HepG2 (cell line): ENCODE data around the gene NFKBIL1. TPM values are rescaled to one million over a fixed set of nuclear protein-coding genes. Genes with fewer than 3 reads are reported as not detected.

Experiments
- ATRX ChIP-seq: sonication (generic); formaldehyde crosslinking; IDR thresholded peaks from 2 replicates; pipeline ENCODE4 v1.4.0; 2020; ENCODE audit warnings: missing genetic modification reagents, borderline replicate concordance
- DDIT3 ChIP-seq: sonication (generic); formaldehyde crosslinking; IDR thresholded peaks from 2 replicates; pipeline ENCODE4 v1.4.0; 2020; ENCODE audit warnings: mild to moderate bottlenecking, missing genetic modification reagents
- FOXA3 ChIP-seq: IDR thresholded peaks from 2 replicates; pipeline ENCODE4 v1.6.1; 2016; ENCODE audit warnings: missing genetic modification reagents, missing compliant biosample characterization
- FOXK2 ChIP-seq: fragments of 450-650 bp; IDR thresholded peaks from 2 replicates; pipeline ENCODE4 v1.6.1; 2016
- GLMP ChIP-seq: sonication (generic); formaldehyde crosslinking; IDR thresholded peaks from 2 replicates; pipeline ENCODE4 v1.9.0; 2021; ENCODE audit warnings: missing genetic modification reagents, mild to moderate bottlenecking, borderline replicate concordance
- HMGA1 ChIP-seq: sonication (generic); formaldehyde crosslinking; conservative IDR thresholded peaks from 2 replicates; pipeline ENCODE4 v1.4.0; 2020; ENCODE audit warnings: missing genetic modification reagents
- MLX ChIP-seq: IDR thresholded peaks from 2 replicates; pipeline ENCODE4 v1.6.1; 2016
- PAWR ChIP-seq: sonication (generic); formaldehyde crosslinking; IDR thresholded peaks from 2 replicates; pipeline ENCODE4 v1.4.0; 2020; ENCODE audit warnings: missing genetic modification reagents, mild to moderate bottlenecking, borderline replicate concordance
- SNAI1 ChIP-seq: sonication (generic); formaldehyde crosslinking; IDR thresholded peaks from 2 replicates; pipeline ENCODE4 v1.5.0; 2020; ENCODE audit warnings: mild to moderate bottlenecking, missing genetic modification reagents, borderline replicate concordance
- TBP ChIP-seq: sonication (generic); formaldehyde crosslinking; IDR thresholded peaks from 2 replicates; pipeline ENCODE4 v1.5.0; 2020; ENCODE audit warnings: missing genetic modification reagents
- TFDP1 ChIP-seq: IDR thresholded peaks from 2 replicates; pipeline ENCODE4 v1.6.1; 2016; ENCODE audit warnings: missing compliant biosample characterization, missing genetic modification reagents, borderline replicate concordance
- ZBTB43 ChIP-seq: sonication (generic); formaldehyde crosslinking; conservative IDR thresholded peaks from 2 replicates; pipeline ENCODE4 v1.4.0; 2020; ENCODE audit warnings: missing genetic modification reagents
- ZBTB49 ChIP-seq: sonication (generic); formaldehyde crosslinking; IDR thresholded peaks from 2 replicates; pipeline ENCODE4 v1.4.0; 2020; ENCODE audit warnings: missing genetic modification reagents, borderline replicate concordance
- ZC3H13 ChIP-seq: sonication (generic); formaldehyde crosslinking; IDR thresholded peaks from 2 replicates; pipeline ENCODE4 v1.8.1; 2023; ENCODE audit warnings: mild to moderate bottlenecking, missing genetic modification reagents, moderate library complexity
- ZKSCAN1 ChIP-seq: fragments of 150-350 bp; IDR thresholded peaks from 2 replicates; pipeline ENCODE4 v1.6.1; 2014; ENCODE audit warnings: low read length
- ZNF18 ChIP-seq: sonication (generic); formaldehyde crosslinking; IDR thresholded peaks from 2 replicates; pipeline ENCODE4 v1.8.0; 2022; ENCODE audit warnings: mild to moderate bottlenecking, missing genetic modification reagents; ENCODE audit not compliant: insufficient replicate concordance
- ZNF337 ChIP-seq: sonication (generic); formaldehyde crosslinking; IDR thresholded peaks from 2 replicates; pipeline ENCODE4 v1.5.1; 2020; ENCODE audit warnings: missing genetic modification reagents, low read depth, mild to moderate bottlenecking, borderline replicate concordance
- ZNF761 ChIP-seq: sonication (generic); formaldehyde crosslinking; conservative IDR thresholded peaks from 2 replicates; pipeline ENCODE4 v1.4.0; 2020; ENCODE audit warnings: mild to moderate bottlenecking, missing genetic modification reagents
- ZNF775 ChIP-seq: sonication (generic); formaldehyde crosslinking; IDR thresholded peaks from 2 replicates; pipeline ENCODE4 v1.4.0; 2020; ENCODE audit warnings: missing genetic modification reagents, mild to moderate bottlenecking, moderate library complexity, borderline replicate concordance
- ZSCAN22 ChIP-seq: sonication (generic); formaldehyde crosslinking; IDR thresholded peaks from 2 replicates; pipeline ENCODE4 v1.4.0; 2020; ENCODE audit warnings: mild to moderate bottlenecking, missing genetic modification reagents
- polyA plus RNA-seq, 8 experiments: library from polyadenylated mRNA; depleted of rRNA in 3 of 8; stranded (reverse) in 7 of 8; unstranded in 1 of 8; fragments of >200 nt; fragmentation: Illumina TruSeq in 4 of 8; extraction: Trizol in 4 of 8; gene quantifications; 2 replicates each; pipeline versions ENCODE4 v1.2.1 to v1.2.3, GENCODE V29; 2011 to 2016; ENCODE audit warnings: low read depth in 4 of 8, missing spikeins in 1 of 8, mixed read lengths in 1 of 8; ENCODE audit not compliant: insufficient read depth in 1 of 8
- total RNA-seq, 5 experiments: library from RNA; depleted of rRNA; stranded (reverse); fragments of >200 nt; fragmentation: Illumina TruSeq; extraction: Trizol; gene quantifications; 2 replicates each; pipeline ENCODE4 v1.2.3, GENCODE V29; 2016; ENCODE audit warnings: low read depth in 1 of 5

NFKBIL1 gene
- total and polyA plus RNA-seq, 2 of the 13 experiments (the other 11 are each of a cell fraction or from before 2014, with no cell fraction given): 9.7 to 19.5 TPM

GRCh38 chr6:31541658-31542521 lies 5.5 kb upstream of the NFKBIL1 start, which contains the start of gene DDX39B (continued):
- TF ChIP-seq PAWR (0 out of 2 replicates have a peak, but pooled peaks have one; percentile 48), HMGA1 (no peak), ZNF18 (CRISPR knock-in tag) (peak; percentile 84), GLMP (CRISPR knock-in tag) (no peak), ZNF761 (no peak), ZSCAN22 (CRISPR knock-in tag) (no peak; the same call in 1 of the 2 replicates), MLX (CRISPR knock-in tag) (0 out of 2 replicates have a peak, but pooled peaks have one; percentile 44), TBP (CRISPR knock-in tag) (no peak), ZNF337 (CRISPR knock-in tag) (no peak), ZC3H13 (CRISPR knock-in tag) (peak; percentile 65), ZBTB43 (CRISPR knock-in tag) (peak; percentile 82), ZNF775 (CRISPR knock-in tag) (no peak), ZBTB49 (CRISPR knock-in tag) (no peak; the same call in 1 of the 2 replicates), ATRX (CRISPR knock-in tag) (no peak), SNAI1 (CRISPR knock-in tag) (peak; percentile 83), ZKSCAN1 (peak; percentile 62; the same call in 1 of the 2 replicates), FOXK2 (peak; percentile 63; the same call in 1 of the 2 replicates), DDIT3 (CRISPR knock-in tag) (0 out of 2 replicates have a peak, but pooled peaks have one; percentile 76), FOXA3 (CRISPR knock-in tag) (peak; percentile 68; the same call in 1 of the 2 replicates), TFDP1 (CRISPR knock-in tag) (peak; percentile 97)
